Measurements from ENCODE around the gene SMAD7. TPM values are rescaled to one million over a fixed set of nuclear protein-coding genes. Genes with fewer than 3 reads are reported as not detected.
A peak's percentile ranks its signal among the peaks of the same experiment; 100 is the strongest.

Gene SMAD7
- total RNA-seq, 1 experiment from 2014 or later: 19.6 TPM

- peak; percentile 50 for DNase-seq (ENCODE audit: low read depth)
Measured at GRCh38 chr18:48896875-48897511, 53.8 kb downstream of the SMAD7 start.

DNA sequence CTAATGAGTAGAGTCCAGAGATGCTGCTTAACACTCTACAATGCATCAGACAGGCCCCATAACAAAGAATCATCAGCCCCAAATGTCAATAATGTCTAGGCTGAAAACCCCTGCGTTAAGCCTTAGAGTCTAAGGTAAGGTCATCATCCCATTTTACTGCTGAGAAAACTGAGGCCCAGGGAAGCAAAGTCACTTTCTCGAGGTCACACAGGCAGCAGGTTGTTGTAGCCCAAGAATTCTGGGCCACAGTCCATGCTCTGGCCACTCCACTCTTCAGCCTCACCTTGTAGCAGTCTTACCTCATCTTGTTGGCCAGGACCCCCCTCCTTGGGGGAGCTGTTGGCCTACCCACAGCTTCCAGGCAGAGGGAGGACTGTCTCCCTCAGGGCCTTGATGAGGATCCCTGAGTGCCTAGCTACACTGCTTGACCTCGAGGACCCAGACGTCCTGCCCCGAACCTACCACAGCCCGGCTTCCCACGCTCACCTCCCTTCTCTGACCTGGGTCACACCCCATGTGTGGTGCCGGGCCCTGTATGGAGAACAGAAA, 54.4 kb downstream of the SMAD7 start:
- DNase-seq (ENCODE audit: low read depth): no peak

DNA sequence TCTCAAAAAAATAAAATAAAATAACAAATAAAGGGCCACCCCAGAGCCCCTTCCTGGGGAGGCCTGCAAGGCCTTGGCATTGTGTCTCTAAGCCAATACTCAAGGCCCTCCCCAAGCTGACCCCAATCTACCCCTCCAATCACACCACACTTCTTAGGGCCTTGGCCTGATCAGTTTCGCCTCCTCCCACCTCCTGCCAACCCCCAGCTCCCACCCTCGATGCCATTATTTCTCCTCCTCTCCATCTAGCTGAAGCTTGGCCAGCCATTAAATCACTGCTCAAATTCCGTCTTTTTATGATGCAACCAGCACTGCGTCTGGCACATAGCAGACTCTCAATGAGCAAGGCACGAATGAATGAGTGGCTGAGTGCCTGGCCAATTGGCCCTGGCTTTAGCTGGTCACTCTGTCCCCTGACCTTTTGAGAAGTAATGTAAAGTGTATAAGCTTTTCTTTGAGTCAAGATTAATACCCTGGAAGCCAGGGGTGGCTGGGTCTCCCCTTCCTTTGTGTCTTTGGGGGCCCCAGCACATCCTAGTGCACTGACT, 55.9 kb downstream of the SMAD7 start:
- DNase-seq (ENCODE audit: low read depth): no peak

DNA sequence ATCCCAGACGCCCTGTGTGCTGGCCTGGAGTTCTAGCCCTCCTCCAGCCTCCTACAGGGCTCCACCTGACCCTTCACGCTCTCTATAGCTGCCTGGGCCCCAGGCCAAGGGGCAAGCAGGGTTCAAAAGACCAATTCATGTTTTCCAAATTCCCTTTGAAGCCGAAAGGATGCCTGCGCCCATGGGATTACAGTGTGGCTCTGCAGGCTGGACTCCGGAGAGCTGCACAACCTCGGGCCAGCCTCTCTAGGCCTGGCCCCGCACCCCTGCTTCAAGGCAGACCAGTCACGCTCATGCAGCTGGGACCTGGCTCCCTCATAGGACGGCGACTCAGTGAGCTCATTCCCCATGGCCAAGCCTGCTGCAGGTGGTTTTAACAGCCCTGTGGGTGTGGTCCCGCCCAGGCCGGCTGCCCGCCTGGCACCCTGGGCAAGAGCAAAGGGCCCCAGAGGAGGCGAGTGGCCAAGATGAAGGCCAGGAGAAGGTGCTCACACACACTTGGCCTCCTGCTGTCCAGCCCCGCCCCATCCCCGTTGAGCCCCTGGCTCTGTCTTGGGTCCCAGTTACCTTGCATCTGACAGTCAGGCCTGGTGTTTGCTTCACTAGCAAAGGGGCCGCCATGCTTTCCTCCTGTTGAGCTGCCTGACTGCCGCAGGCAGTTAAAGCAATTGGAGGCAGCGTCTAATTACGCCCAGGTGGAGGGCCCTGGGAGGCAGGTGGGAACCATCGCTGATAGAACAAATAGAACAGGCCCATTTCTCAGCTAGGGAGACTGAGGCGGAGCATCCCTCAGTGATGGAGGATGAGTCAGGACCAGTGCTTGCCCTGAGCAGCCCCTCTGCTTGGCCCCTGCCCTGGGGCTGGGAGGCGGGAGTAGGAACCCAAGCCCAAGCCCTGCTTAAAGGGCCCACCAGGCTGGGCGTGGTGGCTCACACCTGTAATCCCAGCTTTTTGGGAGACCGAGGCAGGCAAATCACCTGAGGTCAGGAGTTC, 56.9 kb downstream of the SMAD7 start:
- no peak for DNase-seq (ENCODE audit: low read depth)

DNA sequence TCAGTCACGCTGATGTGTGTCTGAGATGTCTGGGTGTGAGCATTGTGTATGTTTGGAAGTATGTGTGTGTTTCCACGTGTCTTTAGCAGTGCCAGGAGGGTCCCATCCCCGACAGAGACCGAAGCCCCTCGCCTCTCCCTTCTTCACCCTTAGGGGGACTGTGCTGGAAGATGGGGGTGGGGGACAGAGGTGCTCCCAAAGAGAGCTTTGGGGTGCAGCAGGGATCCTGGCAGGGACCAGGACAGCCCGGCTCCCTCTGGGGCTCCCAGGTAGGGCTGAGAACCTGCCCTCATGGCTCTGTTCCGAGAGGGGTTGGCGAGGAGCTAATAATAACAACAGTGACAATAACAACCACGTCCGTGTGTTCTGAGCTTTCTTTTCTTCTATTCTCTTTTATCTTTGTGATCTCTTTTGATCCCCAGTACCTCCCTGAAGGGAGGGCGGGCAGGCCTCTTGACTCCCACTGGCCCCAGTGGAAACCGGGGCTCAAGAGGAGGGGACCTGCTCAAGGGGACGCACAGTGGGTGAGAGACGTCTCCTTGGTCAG, 57.6 kb downstream of the SMAD7 start:
- DNase-seq (ENCODE audit: low read depth): no peak

- no peak for DNase-seq (ENCODE audit: low read depth)
Measured at GRCh38 chr18:48892146-48892855, 58.5 kb downstream of the SMAD7 start.

GRCh38 chr18:48891721-48892120, 59.0 kb downstream of the SMAD7 start:
- DNase-seq (ENCODE audit: low read depth): no peak

- no peak for DNase-seq (ENCODE audit: low read depth)
Measured at GRCh38 chr18:48889981-48890762, 60.6 kb downstream of the SMAD7 start.

- DNase-seq (ENCODE audit: low read depth): no peak
Measured at GRCh38 chr18:48889115-48889941, 61.4 kb downstream of the SMAD7 start.

DNA sequence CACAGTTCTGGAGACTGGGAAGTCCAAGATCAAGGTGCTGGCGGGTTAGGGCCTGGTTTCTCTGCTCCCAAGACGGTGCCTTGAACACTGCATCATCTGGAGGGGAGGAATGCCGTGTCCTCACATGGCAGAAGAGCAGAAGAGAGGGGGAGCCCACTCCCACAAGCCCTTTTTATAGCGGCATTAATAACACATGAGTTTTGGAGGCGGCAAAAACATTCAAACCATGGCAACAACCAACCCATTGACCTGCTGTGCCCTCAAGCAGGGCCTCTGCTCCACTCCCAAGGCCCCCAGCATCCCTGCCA, 62.0 kb downstream of the SMAD7 start:
- no peak for DNase-seq (ENCODE audit: low read depth)

DNA sequence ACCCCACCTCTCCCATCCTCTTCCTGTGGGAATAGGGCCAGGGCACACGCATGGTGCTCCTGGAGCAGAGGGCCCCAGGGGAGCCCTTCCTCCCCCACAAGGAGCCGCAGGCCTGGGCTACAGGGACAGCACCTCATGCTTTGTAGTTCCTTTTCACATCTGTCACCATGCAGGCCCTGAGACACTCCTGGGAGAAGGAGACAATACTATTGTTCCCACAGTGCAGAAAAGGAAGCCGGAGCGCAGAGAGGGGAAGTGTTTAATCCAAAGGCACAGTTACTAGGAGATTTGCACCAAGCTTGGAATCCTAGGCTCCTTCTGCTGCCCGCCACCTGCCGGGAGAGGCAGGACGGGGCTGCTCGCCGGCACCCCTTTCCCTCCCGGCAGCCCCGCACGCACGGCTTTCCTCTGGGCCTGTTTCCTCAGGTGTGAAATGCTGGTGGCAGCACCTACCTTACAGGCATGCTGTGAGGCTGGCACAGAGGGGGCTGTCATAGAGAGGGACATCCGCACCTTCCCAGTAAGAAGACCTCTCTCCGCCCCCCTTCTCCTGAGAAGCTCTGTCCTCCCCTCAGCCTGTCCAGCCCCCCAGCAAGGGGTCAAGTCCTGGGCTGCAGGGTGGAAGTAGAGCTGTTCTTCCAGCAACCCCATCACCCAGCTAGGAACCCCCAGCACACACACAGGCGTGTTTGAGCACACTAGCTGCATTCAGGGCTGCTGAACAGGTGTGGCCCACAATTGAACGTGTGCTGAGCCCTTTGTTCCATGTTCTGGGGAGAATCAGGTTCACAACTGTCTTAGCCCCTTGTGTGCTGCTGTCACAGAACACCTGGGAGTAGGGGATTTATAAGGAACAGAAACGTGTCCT, 62.6 kb downstream of the SMAD7 start:
- DNase-seq (ENCODE audit: low read depth): no peak

- DNase-seq (ENCODE audit: low read depth): no peak
Measured at GRCh38 chr18:48887294-48887904, 63.4 kb downstream of the SMAD7 start.

DNA sequence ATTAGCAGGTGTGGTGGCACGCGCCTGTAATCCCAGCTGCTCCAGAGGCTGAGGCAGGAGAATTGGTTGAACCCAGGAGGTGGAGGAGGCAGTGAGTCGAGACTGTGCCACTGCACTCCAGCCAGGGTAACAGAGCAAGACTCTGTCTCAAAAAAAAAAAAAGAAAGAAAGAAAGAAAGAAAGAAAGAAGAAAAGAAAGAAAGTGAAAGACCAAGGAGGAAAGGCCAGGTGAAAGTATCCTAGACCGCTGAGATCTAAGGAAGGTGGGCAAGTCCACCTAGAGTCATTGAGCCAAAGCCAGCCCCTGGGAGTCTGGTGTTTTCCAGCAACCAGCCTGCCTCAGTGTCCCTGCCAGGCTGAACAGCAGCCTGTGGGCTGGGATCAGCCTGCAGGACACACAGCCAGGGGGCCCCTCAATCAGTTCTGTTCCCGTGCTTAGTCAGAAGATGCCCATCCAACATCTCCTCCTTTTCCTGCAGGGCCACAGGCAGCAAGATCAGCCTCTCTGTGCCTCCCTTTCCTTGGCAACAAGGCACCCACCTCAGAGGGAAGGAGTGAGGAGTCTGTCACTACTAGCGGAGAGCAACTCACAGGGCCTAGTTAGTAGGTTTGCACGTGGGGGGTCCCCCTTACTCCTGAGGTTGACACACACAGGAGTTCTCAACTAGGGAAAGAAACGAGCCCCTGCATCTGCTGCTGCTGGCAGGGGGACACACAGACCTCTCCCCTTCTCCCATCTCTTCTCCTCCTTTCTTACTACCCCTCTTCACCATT, 64.1 kb downstream of the SMAD7 start:
- DNase-seq (ENCODE audit: low read depth): no peak

- no peak for DNase-seq (ENCODE audit: low read depth)
Measured at GRCh38 chr18:48885924-48886400, 64.8 kb downstream of the SMAD7 start.

DNA sequence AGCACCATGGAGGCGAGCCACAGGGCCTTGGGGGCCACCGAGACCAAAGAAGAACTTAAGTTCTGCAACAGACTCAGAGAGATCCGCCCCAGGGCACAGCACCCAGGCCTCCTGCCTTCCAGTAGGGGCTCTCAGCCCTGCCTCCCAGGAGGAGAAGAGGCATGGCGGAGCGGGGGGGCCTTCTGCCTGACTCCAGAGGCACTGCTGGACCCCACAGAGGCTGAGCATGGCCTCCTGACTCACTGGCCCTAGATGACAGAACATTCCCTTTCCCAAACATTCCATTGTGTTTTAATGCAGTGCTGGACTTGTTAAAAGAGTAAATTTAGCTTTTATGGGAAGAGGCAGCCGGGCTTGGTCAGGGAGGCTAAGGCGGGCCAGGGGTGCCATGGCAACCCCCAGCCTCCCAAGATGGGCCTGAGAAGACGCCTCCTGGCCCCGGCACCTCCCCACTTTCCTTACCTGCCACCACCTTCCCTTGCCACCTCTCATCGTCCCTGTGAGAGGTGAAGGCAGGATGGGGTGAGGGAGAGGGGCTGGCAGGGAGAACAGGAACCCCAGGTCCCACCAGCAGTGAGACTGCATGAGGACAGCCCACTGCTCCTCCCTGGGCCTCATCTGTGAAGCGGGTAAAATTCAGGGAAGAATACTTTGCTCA, 65.4 kb downstream of the SMAD7 start:
- no peak for DNase-seq (ENCODE audit: low read depth)

GRCh38 chr18:48884771-48885170, 66.0 kb downstream of the SMAD7 start:
- no peak for DNase-seq (ENCODE audit: low read depth)

- no peak for DNase-seq (ENCODE audit: low read depth)
Measured at GRCh38 chr18:48884306-48884705, 66.5 kb downstream of the SMAD7 start.

Data from HT1080 (cell line).